SU-DHL-6 (cell line): ENCODE data around the gene ACTN3.

Experiments used
- H2AFZ ChIP-seq: fragments of 200-600 bp; sonication (generic); 2 replicates; pipeline ENCODE4 v1.6.1; 2014; ENCODE audit warnings: low read depth, mild to moderate bottlenecking, moderate library complexity, mixed read lengths, antibody characterized with exemption, low read length; ENCODE audit not compliant: severe bottlenecking
- H3F3A ChIP-seq: fragments of 200-600 bp; shearing (Covaris generic); 2 replicates; pipeline ENCODE4 v1.6.0; 2016; ENCODE audit warnings: antibody characterized with exemption, mild to moderate bottlenecking; ENCODE audit not compliant: insufficient read depth
- H3K27ac ChIP-seq: fragments of 200-600 bp; sonication (generic); 2 replicates; pipeline ENCODE4 v1.5.1; 2016; ENCODE audit warnings: low read depth, mild to moderate bottlenecking, low read length, moderate library complexity, mixed read lengths
- H3K27me3 ChIP-seq: fragments of 200-600 bp; sonication (generic), shearing (Covaris generic); 2 replicates; pipeline ENCODE4 v1.6.0; 2014; ENCODE audit warnings: mild to moderate bottlenecking, low read length
- H3K36me3 ChIP-seq: fragments of 200-600 bp; sonication (generic); 2 replicates; pipeline ENCODE4 v1.6.1; 2014; ENCODE audit warnings: mild to moderate bottlenecking, low read length, mixed read lengths
- H3K4me2 ChIP-seq: fragments of 300-600, 200-600 bp; shearing (Covaris generic), sonication (generic); 2 replicates; pipeline ENCODE4 v1.6.0; 2014; ENCODE audit warnings: low read length, low read depth, mild to moderate bottlenecking; ENCODE audit not compliant: poor library complexity, severe bottlenecking
- H3K4me3 ChIP-seq: fragments of 200-600 bp; sonication (generic); 2 replicates; pipeline ENCODE4 v1.5.1; 2014; ENCODE audit warnings: antibody characterized with exemption, low read length, mild to moderate bottlenecking, mixed read lengths; ENCODE audit not compliant: insufficient read depth, poor library complexity, severe bottlenecking
- H3K79me2 ChIP-seq: fragments of 200-600 bp; sonication (generic); 2 replicates; pipeline ENCODE4 v1.6.1; 2014; ENCODE audit warnings: mild to moderate bottlenecking, low read length, moderate library complexity; ENCODE audit not compliant: insufficient read depth
- H3K9ac ChIP-seq: fragments of 200-600 bp; sonication (generic); 2 replicates; pipeline ENCODE4 v1.7.0; 2014; ENCODE audit warnings: mild to moderate bottlenecking, low read length
- H3K9me2 ChIP-seq: fragments of 200-600 bp; sonication (generic); replicated peaks from 2 replicates; pipeline ENCODE4 v1.6.1; 2014; ENCODE audit warnings: low read length; ENCODE audit not compliant: insufficient read depth
- H3K9me3 ChIP-seq: fragments of 200-600 bp; sonication (generic); 2 replicates; pipeline ENCODE4 v1.6.1; 2014; ENCODE audit warnings: low read length, mixed read lengths; ENCODE audit not compliant: insufficient read depth
- H4K20me1 ChIP-seq: fragments of 200-600 bp; sonication (generic); 2 replicates; pipeline ENCODE4 v1.6.1; 2014; ENCODE audit warnings: low read depth, mild to moderate bottlenecking, antibody characterized with exemption, low read length, moderate library complexity, mixed read lengths
- CTCF ChIP-seq: fragments of 200-600 bp; sonication (generic); IDR thresholded peaks from one replicate; pipeline ENCODE4 v1.5.1; 2017; ENCODE audit warnings: antibody characterized with exemption, mild to moderate bottlenecking, low read length, moderate library complexity; ENCODE audit not compliant: insufficient read depth, poor library complexity, severe bottlenecking
- EZH2phosphoT487 ChIP-seq: fragments of 200-600 bp; sonication (generic), shearing (Covaris generic); conservative IDR thresholded peaks from 2 replicates; pipeline ENCODE4 v1.6.1; 2018; ENCODE audit warnings: mild to moderate bottlenecking, antibody characterized with exemption, low read length, moderate library complexity, mixed read lengths

ACTN3 gene

GRCh38 chr11:66557733-66558326, 11.1 kb downstream of the ACTN3 start:
- H2AFZ ChIP-seq = no peak overlapping the region
- H3K36me3 ChIP-seq = no peaks in the 10 kb centered on the region

DNA sequence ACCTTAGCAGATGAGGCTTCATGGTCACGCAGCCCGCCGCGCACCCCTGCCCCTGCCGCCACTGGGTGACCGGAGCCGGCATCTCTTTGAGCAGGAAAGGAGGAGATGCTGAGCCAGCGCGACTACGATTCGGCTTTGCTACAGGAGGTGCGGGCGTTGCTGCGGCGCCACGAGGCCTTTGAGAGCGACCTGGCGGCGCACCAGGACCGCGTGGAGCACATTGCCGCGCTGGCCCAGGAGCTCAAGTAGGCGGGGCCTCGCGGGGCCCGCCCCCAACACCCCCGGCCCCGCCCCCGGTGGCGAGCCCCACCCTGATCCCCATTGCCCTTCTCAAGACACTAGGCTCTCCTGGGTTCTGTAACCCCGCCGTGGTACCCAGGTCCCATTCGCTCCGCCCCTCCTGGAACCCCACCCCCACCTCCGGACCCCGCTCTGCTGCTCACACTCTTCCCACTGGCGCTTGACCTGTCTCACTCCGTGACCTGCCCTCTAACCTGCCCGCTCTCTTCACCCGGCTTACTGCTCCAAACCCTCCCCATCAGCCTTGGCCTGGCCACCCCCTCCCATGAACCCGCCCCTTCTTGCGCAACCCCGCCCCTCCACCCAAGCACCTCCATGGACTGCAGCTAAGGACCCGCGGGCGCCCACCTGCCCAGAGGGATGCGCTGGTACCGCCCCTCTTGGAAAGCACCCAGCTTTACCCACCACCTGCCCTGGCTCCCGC, 12.6 kb downstream of the ACTN3 start:
- Histone ChIP-seq H3K27ac (no peak overlapping the region), H3K4me3 (no peak overlapping the region), H3K4me2 (no peak overlapping the region), H3K9me3 (no peaks in the 10 kb centered on the region), H3K36me3 (no peaks in the 10 kb centered on the region), H3K27me3 (no peaks in the 10 kb centered on the region), H3K9ac (no peak overlapping the region), H4K20me1 (no peaks in the 10 kb centered on the region), H2AFZ (no peak overlapping the region), H3K9me2 (no peaks in the 10 kb centered on the region), H3K79me2 (no peaks in the 10 kb centered on the region), H3F3A (no peaks in the 10 kb centered on the region)
- TF ChIP-seq EZH2phosphoT487 = no peak
- no peak for TF ChIP-seq CTCF

More at GRCh38 chr11:66557733-66558326, 11.1 kb downstream of the ACTN3 start:
- no peak overlapping the region for H3K27ac ChIP-seq
- no peak overlapping the region for H3K4me2 ChIP-seq
- no peaks in the 10 kb centered on the region for H3K9me2 ChIP-seq
- no peaks in the 10 kb centered on the region for H3K27me3 ChIP-seq
- H3K9ac ChIP-seq = no peak overlapping the region
- TF ChIP-seq EZH2phosphoT487 = no peak
- no peak for TF ChIP-seq CTCF
- no peaks in the 10 kb centered on the region for H3F3A ChIP-seq
- no peak overlapping the region for H3K4me3 ChIP-seq
- no peaks in the 10 kb centered on the region for H3K9me3 ChIP-seq
- H4K20me1 ChIP-seq = no peaks in the 10 kb centered on the region
- no peaks in the 10 kb centered on the region for H3K79me2 ChIP-seq

DNA sequence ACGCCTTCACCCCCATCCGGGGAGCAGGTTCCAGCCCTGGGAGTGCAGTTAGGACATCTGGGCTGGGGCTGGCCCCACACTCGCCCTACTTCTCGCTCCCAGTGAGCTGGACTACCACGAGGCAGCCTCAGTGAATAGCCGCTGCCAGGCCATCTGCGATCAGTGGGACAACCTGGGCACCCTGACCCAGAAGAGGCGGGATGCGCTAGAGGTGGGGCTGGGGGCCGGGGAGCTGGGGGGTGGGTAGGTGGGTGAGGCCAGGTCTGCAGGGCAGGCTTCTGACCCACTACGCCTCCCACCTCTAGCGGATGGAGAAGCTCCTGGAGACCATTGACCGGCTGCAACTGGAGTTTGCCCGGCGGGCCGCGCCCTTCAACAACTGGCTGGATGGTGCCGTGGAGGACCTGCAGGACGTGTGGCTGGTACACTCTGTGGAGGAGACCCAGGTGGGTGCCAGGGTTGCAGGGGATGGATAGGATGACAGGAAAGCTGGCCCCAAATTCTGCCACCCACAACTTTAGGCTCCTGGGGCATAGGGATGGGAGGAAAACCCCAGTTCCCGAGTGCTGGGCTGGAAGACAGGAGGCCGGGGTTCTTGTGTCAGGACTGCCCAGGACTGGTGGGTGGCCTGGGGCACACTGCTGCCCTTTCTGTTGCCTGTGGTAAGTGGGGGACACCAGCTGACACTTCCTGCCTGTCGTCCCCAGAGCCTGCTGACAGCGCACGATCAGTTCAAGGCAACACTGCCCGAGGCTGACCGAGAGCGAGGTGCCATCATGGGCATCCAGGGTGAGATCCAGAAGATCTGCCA, 13.4 kb downstream of the ACTN3 start:
- H2AFZ ChIP-seq = no peak overlapping the region
- no peaks in the 10 kb centered on the region for H3K27me3 ChIP-seq
- no peaks in the 10 kb centered on the region for H3K79me2 ChIP-seq
- H3K4me3 ChIP-seq = no peak overlapping the region
- H3K4me2 ChIP-seq = no peak overlapping the region
- H3K36me3 ChIP-seq = no peaks in the 10 kb centered on the region
- H4K20me1 ChIP-seq = no peaks in the 10 kb centered on the region
- H3K27ac ChIP-seq = no peak overlapping the region
- TF ChIP-seq EZH2phosphoT487 (no peak), CTCF (no peak)
- no peaks in the 10 kb centered on the region for H3F3A ChIP-seq
- no peak overlapping the region for H3K9ac ChIP-seq
- H3K9me3 ChIP-seq = no peaks in the 10 kb centered on the region
- no peaks in the 10 kb centered on the region for H3K9me2 ChIP-seq
